H9 (cell line): ENCODE measurements around the gene APLF. TPM values are rescaled to one million over a fixed set of nuclear protein-coding genes. Genes with fewer than 3 reads are reported as not detected.

Source experiments
- DNase-seq: peaks from one replicate; pipeline ENCODE4 v3.0.0-alpha.2; 2017
- H2AFZ ChIP-seq: one replicate; pipeline ENCODE4 v1.6.1; 2013; ENCODE audit warnings: mild to moderate bottlenecking, low read length, control low read depth, moderate library complexity
- H2AK5ac ChIP-seq: 2 replicates; pipeline ENCODE4 v1.6.1; 2013; ENCODE audit warnings: low read length, control low read depth, mixed read lengths; ENCODE audit not compliant: insufficient read length
- H2BK120ac ChIP-seq: one replicate; pipeline ENCODE4 v1.6.1; 2013; ENCODE audit warnings: low read depth, mild to moderate bottlenecking, low read length, control low read depth, inconsistent platforms; ENCODE audit not compliant: poor library complexity, severe bottlenecking
- H2BK12ac ChIP-seq: 2 replicates; pipeline ENCODE4 v1.6.1; 2013; ENCODE audit warnings: low read length, control low read depth, mixed read lengths, low read depth; ENCODE audit not compliant: insufficient read length
- H2BK15ac ChIP-seq: 2 replicates; pipeline ENCODE4 v1.6.1; 2013; ENCODE audit warnings: low read depth, low read length, control low read depth
- H2BK20ac ChIP-seq: one replicate; pipeline ENCODE4 v1.6.1; 2013; ENCODE audit warnings: low read depth, mild to moderate bottlenecking, low read length, control low read depth, inconsistent platforms; ENCODE audit not compliant: poor library complexity, severe bottlenecking
- H2BK5ac ChIP-seq: 2 replicates; pipeline ENCODE4 v1.6.1; 2013; ENCODE audit warnings: low read length, control low read depth, mixed read lengths; ENCODE audit not compliant: insufficient read length
- H3K14ac ChIP-seq: 2 replicates; pipeline ENCODE4 v1.6.1; 2013; ENCODE audit warnings: low read length, control low read depth; ENCODE audit not compliant: insufficient read depth
- H3K18ac ChIP-seq: 2 replicates; pipeline ENCODE4 v1.6.1; 2013; ENCODE audit warnings: low read depth, mild to moderate bottlenecking, mixed read lengths, low read length, control low read depth; ENCODE audit not compliant: insufficient read length
- H3K23ac ChIP-seq: 2 replicates; pipeline ENCODE4 v1.6.1; 2013; ENCODE audit warnings: low read length, control low read depth, mixed read lengths, low read depth; ENCODE audit not compliant: insufficient read length
- H3K23me2 ChIP-seq: 2 replicates; pipeline ENCODE4 v1.6.1; 2013; ENCODE audit warnings: low read depth, mild to moderate bottlenecking, mixed read lengths, low read length, control low read depth; ENCODE audit not compliant: insufficient read length, poor library complexity, severe bottlenecking
- H3K27ac ChIP-seq: 2 replicates; pipeline ENCODE4 v1.5.1; 2013; ENCODE audit warnings: low read length, control low read depth, mixed read lengths, low read depth; ENCODE audit not compliant: insufficient read length
- H3K27me3 ChIP-seq: 2 replicates; pipeline ENCODE4 v1.6.1; 2013; ENCODE audit warnings: low read length, control low read depth, inconsistent platforms; ENCODE audit not compliant: insufficient read depth
- H3K4ac ChIP-seq: 2 replicates; pipeline ENCODE4 v1.6.1; 2013; ENCODE audit warnings: low read depth, mild to moderate bottlenecking, control low read depth, inconsistent platforms, low read length, moderate library complexity
- H3K4me1 ChIP-seq: 2 replicates; pipeline ENCODE4 v1.6.1; 2013; ENCODE audit warnings: low read length, control low read depth, inconsistent platforms; ENCODE audit not compliant: insufficient read depth
- H3K4me2 ChIP-seq: 2 replicates; pipeline ENCODE4 v1.6.1; 2013; ENCODE audit warnings: low read length, control low read depth, mixed read lengths; ENCODE audit not compliant: insufficient read length, insufficient read depth
- H3K56ac ChIP-seq: 2 replicates; pipeline ENCODE4 v1.6.1; 2013; ENCODE audit warnings: low read depth, mild to moderate bottlenecking, mixed read lengths, low read length, control low read depth; ENCODE audit not compliant: insufficient read length
- H3K79me1 ChIP-seq: 2 replicates; pipeline ENCODE4 v1.6.1; 2013; ENCODE audit warnings: low read depth, mild to moderate bottlenecking, moderate library complexity, low read length, control low read depth, inconsistent platforms; ENCODE audit not compliant: insufficient read depth, poor library complexity, severe bottlenecking
- H3K79me2 ChIP-seq: 2 replicates; pipeline ENCODE4 v1.6.1; 2013; ENCODE audit warnings: low read length, control low read depth, inconsistent platforms; ENCODE audit not compliant: insufficient read depth
- H3K9ac ChIP-seq: 2 replicates; pipeline ENCODE4 v1.6.1; 2013; ENCODE audit warnings: low read length, control low read depth, mixed read lengths; ENCODE audit not compliant: insufficient read length; ENCODE audit errors: extremely low read depth
- H3K9me3 ChIP-seq: one replicate; pipeline ENCODE4 v1.6.1; 2013; ENCODE audit warnings: low read depth, low read length, inconsistent platforms; ENCODE audit not compliant: control insufficient read depth
- H3T11ph ChIP-seq: one replicate; pipeline ENCODE4 v1.6.1; 2013; ENCODE audit warnings: mild to moderate bottlenecking, low read length, control low read depth, inconsistent platforms
- H4K20me1 ChIP-seq: one replicate; pipeline ENCODE4 v1.6.1; 2013; ENCODE audit not compliant: control insufficient read depth, insufficient read length, insufficient read depth
- H4K5ac ChIP-seq: 2 replicates; pipeline ENCODE4 v1.6.1; 2013; ENCODE audit warnings: low read depth, mild to moderate bottlenecking, mixed read lengths, low read length, control low read depth; ENCODE audit not compliant: insufficient read length
- H4K8ac ChIP-seq: replicated peaks from 2 replicates; pipeline ENCODE4 v1.6.1; 2013; ENCODE audit warnings: low read length, control low read depth, mixed read lengths, low read depth; ENCODE audit not compliant: insufficient read length
- H4K91ac ChIP-seq: 2 replicates; pipeline ENCODE4 v1.6.1; 2013; ENCODE audit warnings: low read depth, mild to moderate bottlenecking, moderate library complexity, mixed read lengths, low read length, control low read depth; ENCODE audit not compliant: insufficient read length
- H3K27ac Mint-ChIP-seq, 3 experiments: 2 replicates in 2 of 3; 3 replicates in 1 of 3; pipeline ENCODE4 v1.8.0; 2020 to 2021; ENCODE audit warnings: mixed read lengths in 3 of 3, mild to moderate bottlenecking in 1 of 3, moderate library complexity in 1 of 3
- H3K27me3 Mint-ChIP-seq: 2 replicates; pipeline ENCODE4 v1.8.0; 2021; ENCODE audit warnings: low read depth, mild to moderate bottlenecking, moderate library complexity, mixed read lengths
- H3K36me3 Mint-ChIP-seq, 3 experiments: 2 replicates in 2 of 3; 3 replicates in 1 of 3; pipeline ENCODE4 v1.8.0; 2020 to 2021; ENCODE audit warnings: low read depth in 3 of 3, mixed read lengths in 3 of 3; ENCODE audit not compliant: insufficient read depth in 1 of 3
- H3K4me1 Mint-ChIP-seq, 2 experiments: 2 replicates each; pipeline ENCODE4 v1.8.0; 2020; ENCODE audit warnings: mixed read lengths in 2 of 2
- H3K4me3 Mint-ChIP-seq, 2 experiments: 2 replicates in 1 of 2; 3 replicates in 1 of 2; pipeline ENCODE4 v1.8.0; 2020 to 2021; ENCODE audit warnings: mild to moderate bottlenecking in 2 of 2, mixed read lengths in 2 of 2, moderate library complexity in 1 of 2
- H3K9me3 Mint-ChIP-seq, 2 experiments: 2 replicates in 1 of 2; 3 replicates in 1 of 2; pipeline ENCODE4 v1.8.0; 2020; ENCODE audit warnings: mild to moderate bottlenecking in 2 of 2, mixed read lengths in 2 of 2, moderate library complexity in 1 of 2
- total RNA-seq: library from RNA; stranded (reverse); gene quantifications from 2 replicates; pipeline ENCODE4 v1.2.1, GENCODE V29; 2021
- TF ChIP-seq, protein P1 (sequence below): fragments of 200-600 bp; sonication (generic); conservative IDR thresholded peaks from 3 replicates; pipeline ENCODE4 v1.8.0; 2021; ENCODE audit warnings: antibody characterized with exemption, mild to moderate bottlenecking

APLF gene
- total RNA-seq, 1 experiment from 2014 or later, result 3.7 TPM

- Histone ChIP-seq H3T11ph (no peak overlapping the region), H2AK5ac (no peak overlapping the region), H4K20me1 (no peaks in the 10 kb centered on the region), H3K27ac (no peak overlapping the region), H3K56ac (no peak overlapping the region), H2BK15ac (no peak overlapping the region), H3K9me3 (no peaks in the 10 kb centered on the region), H3K79me1 (no peaks in the 10 kb centered on the region), H4K8ac (no peak overlapping the region), H3K23ac (no peak overlapping the region), H3K4me1 (no peaks in the 10 kb centered on the region; the same call in 1 of the 2 replicates), H3K14ac (no peak overlapping the region), H3K9ac (no peak overlapping the region), H3K23me2 (no peaks in the 10 kb centered on the region), H2BK120ac (no peak overlapping the region), H3K18ac (no peak overlapping the region), H3K4me2 (no peak overlapping the region), H3K4ac (no peak overlapping the region), H3K79me2 (no peaks in the 10 kb centered on the region), H4K91ac (no peak overlapping the region), H2AFZ (no peak overlapping the region), H2BK12ac (no peak overlapping the region), H2BK20ac (no peak overlapping the region), H2BK5ac (no peak overlapping the region), H3K27me3 (no peaks in the 10 kb centered on the region), H4K5ac (no peak overlapping the region)
- H3K9me3 Mint-ChIP-seq, result no peaks in the 10 kb centered on the region
- TF ChIP-seq, protein P1, sequence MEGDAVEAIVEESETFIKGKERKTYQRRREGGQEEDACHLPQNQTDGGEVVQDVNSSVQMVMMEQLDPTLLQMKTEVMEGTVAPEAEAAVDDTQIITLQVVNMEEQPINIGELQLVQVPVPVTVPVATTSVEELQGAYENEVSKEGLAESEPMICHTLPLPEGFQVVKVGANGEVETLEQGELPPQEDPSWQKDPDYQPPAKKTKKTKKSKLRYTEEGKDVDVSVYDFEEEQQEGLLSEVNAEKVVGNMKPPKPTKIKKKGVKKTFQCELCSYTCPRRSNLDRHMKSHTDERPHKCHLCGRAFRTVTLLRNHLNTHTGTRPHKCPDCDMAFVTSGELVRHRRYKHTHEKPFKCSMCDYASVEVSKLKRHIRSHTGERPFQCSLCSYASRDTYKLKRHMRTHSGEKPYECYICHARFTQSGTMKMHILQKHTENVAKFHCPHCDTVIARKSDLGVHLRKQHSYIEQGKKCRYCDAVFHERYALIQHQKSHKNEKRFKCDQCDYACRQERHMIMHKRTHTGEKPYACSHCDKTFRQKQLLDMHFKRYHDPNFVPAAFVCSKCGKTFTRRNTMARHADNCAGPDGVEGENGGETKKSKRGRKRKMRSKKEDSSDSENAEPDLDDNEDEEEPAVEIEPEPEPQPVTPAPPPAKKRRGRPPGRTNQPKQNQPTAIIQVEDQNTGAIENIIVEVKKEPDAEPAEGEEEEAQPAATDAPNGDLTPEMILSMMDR, result no peak
- H3K27me3 Mint-ChIP-seq, result no peaks in the 10 kb centered on the region
- H3K4me3 Mint-ChIP-seq, result no peak overlapping the region
- 0 out of 4 replicates have a peak, but pooled peaks cover 0 to 2% of the 10 kb centered on the region in 2 experiments for H3K4me1 Mint-ChIP-seq
- no peaks in the 10 kb centered on the region for H3K36me3 Mint-ChIP-seq
- no peak overlapping the region for H3K27ac Mint-ChIP-seq
- no peak for DNase-seq
Measured at GRCh38 chr2:68475110-68475509, 7.7 kb downstream of the APLF start.
